CD4-positive, alpha-beta T cell treated with Interleukin-4 for 1 hour (primary cell): ENCODE measurements around the gene ZXDC.
A peak's percentile ranks its signal among the peaks of the same experiment; 100 is the strongest.

Experiments used
- DNase-seq, 2 donors: peaks; one replicate each; pipeline ENCODE4 v3.0.0-alpha.2; 2020 to 2022

The ZXDC gene

DNA sequence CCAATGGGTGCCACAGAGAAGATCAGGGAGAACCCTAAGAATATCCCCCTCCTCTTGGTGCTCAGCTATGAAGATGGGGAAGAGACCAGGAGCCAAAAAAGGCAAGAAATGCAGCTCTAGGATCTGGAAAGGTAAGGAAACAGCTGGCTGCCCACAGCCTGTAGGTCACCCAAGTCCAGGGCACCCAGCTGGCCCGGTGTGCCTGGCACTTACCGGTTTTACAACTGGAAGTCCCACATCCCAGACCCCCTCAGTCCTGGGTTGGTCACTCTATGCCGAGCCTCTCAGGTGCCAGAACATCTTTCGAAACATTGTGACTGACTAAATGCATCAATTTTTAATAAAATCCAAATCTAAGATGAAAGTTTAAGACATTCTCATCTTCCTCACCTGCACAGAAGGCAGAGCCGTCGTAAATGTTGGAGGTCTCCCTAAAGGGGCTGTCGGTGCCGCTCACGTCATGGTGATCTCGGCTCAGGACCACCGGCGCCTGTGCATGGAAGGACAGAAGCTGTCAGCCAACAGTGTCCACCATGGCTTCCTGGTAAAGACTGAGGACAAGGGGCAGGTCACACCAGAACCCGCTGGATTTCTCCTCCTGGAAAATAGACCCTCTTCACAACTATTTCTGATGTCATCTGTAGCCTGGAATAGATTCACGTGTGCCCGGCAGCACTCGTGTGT lies 13.3 kb upstream of the ZXDC start:
- no peak for DNase-seq

DNA sequence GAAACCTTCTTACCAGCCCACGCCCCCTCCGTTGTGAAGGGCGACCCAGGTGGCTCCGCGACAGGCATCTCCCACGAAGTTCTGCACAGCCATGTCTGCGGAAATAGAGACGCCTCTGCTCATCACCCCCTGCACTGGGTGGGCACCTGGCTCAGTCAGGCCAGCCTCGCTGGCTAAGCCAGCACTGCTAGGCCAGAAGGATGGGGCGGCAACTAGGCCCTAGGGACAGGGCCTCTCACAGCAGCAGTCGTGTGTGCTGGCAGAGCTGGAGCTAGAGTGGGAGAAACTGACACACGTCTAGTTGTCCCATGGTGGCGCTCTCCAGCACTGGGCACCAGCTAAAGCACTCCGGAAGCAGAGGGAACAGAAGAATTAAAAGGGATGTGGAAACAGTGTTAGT lies 12.5 kb upstream of the ZXDC start:
- DNase-seq: no peak

DNA sequence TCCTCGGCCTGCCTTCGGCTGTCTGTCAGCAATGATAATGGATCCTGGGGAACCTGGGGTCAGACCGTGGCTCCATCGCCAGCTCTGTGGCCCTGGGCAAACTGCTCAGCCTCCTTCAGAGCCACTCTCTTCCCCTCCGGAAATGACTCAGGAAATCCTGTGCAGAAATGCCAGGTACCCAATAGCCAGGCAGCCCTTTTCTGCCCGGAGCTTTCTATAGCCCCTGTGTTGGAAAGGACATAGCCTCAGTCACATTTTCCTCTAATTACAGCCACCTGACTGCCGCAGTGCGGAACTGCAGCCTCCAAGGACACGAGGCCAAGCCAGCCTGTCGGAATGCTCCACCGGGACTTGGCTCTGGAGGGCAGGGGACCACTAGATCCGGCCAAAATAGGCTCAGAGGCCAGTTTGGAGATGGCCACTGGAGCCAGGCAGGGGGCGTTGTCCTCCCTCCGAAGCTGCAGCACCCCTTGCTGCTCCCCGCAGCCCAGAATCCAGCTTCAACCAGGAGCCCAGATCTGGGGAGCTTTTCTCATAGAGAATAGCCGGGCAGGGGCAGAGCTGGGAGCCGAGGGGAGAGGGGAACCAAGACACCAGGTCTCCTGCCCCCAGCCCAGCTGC lies 11.6 kb upstream of the ZXDC start:
- DNase-seq: no peak

DNA sequence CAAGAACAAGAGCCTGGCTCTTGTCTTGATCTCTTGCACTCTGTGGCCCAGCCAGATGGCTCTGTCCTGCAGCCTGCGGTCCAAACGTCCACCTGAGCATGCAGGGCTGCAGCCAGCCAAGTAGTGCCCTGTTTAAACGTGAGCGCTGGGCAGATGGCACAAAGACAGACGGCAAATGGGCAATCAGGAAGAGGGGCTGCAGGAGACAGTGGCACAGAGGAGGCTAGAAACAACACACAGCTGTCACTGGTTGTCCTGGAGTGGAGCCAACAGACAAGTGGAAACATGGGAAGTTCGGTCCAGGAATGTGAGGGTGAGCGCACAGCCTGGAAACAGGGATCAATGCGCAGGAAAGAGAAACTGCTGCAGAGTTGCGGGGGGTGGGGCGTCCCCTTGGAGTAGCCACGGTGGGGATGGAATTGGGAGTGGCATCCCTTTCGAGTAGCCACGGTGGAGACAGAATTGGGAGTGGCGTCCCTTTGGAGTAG lies 10.7 kb upstream of the ZXDC start:
- no peak for DNase-seq

DNA sequence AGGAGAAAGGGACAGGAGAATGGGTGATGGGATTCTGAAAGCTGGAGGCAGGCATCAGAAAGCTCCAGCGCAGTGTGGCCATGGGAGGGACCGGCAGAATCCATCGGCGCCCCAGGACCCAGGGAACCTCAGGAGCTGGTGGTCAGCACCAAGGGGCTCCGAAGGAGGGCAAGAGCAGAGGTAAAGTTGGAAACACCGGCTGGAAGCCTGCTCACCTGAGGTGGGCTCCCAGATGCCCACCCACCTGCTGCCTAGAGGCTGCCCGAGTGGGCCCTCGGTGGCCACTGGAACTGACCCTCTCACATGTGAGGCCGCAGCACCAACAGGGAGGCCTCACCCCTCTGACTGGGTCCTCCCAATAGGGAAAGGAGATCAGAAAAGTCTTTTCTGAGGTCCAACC lies 10.3 kb upstream of the ZXDC start:
- no peak for DNase-seq

DNA sequence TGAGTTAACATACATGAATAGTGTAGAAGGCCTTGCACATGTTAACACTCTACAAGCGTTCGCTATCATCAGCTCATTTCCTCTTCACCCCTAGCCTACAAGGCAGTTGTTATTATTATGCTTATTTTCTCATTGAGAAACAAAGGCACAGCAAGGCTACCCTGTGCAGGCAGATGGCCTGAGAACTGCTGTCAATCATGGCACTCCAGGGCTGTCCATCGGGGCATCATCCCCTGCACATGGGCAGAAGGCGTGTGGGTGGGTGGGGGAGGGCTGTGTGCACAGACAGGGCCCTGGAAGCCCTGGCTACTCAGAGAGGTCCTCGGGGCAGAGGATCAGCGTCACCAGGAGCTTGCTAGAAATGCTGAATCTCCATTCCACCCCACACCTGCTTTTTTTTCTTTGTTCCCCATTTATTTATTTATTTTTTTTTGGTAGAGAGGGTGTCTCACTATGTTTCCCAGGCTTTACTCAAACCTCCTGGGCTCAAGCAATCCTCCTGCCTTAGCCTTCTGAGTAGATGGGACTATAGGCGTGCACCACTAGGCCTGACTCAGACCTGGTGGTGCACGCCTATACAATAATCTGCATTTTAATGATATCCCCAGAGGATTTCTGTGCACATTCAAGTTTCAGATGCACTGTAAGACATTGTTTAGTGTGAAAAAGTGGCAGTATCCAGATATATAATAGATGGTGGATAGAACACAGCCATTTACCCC lies 9.6 kb upstream of the ZXDC start:
- DNase-seq: no peak

DNA sequence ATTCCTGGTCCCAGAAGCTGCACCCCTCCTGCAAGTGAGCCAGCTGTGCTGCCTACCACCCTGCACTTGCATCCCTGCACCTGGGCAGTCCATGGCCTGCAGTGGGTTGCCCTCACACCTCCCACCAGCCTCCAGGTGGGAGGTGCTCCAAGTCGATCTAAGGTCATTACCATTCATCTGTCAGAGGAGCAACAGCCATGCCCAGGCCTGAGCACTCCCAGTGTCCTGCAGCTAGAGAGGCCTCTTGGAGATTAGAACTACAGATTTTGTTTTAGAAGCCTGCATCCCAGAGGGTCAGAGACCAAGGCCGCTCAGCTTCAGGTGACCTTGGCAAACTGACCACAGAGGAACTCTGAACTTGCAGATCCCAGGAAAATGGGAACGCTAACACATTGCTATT lies 9.0 kb upstream of the ZXDC start:
- DNase-seq: no peak

DNA sequence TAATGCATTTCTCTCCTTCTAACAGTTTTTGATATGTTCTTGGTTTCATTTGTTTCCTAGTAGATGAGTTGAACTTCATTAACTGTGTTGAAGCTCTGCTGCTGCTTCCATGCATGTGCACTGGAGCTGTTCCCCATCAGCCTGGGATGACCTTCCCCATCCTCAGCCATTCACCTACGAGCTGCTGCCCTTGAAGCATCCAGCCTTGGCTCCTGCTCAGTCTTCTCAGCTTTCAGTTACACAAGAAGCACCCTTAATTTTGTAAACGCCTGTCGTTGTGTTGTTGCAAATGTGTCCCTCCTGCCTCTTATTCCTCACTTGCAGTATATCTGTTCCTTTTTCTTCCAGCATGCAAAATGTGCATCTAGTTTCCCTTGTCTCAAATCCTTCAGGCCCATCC lies 8.5 kb upstream of the ZXDC start:
- DNase-seq: no peak

DNA sequence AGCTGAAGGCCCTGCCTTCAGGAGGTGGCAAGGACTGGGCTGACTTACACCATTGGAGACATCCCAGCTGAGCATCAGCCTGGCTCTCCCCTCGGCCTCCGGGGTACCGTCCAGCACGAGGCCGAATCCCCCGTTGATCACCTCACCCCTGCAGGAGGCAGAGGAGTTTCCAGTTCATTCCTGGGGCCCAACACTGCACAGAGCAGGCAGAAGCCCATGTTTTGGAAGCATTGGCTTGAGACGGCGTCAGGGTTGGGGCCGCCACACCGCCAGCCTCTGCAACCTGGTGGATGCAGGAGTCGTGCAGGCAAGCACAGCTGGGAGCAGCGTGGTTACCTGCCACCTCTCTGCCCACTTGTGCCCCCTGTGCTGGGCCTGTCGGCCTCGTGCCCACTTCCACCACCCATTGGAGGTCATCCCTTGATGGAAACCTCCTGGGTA lies 7.7 kb upstream of the ZXDC start:
- DNase-seq: no peak

DNA sequence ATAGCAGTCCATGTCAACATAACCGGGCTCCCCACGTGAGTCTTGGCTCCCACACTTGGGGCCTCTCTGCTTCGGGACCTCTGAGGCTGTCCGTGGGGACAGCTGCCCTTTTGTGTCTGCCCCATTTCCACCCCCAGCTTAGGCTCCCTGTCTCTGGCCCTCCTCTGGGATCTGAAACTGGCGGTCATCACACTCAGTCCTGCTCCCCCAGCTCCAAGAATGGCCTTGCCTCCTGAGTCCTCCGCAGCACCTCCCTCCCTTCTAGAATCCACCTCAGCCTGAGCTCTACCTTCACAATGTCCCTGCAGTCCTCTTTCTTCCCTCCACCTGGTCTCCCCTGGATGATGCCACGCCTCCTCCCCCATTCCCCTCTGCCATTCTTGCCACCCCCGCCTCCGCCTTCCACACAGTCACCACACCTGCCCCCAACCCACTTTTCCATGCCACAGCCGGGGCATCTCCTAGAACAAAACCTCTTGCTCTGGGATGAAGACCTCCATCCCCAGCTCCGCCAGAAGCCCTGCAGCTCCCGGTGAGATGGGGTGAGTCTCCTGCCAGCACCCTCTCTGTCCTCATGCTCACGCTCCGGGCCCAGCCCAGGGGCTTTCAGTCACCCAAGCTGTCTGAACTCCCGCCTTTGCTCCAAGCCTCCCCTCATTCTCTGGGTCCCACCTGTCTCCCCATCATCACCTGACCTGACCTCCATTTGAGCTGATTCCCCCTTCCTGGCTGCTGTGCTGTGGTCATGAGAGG lies 7.0 kb upstream of the ZXDC start:
- DNase-seq: no peak

DNA sequence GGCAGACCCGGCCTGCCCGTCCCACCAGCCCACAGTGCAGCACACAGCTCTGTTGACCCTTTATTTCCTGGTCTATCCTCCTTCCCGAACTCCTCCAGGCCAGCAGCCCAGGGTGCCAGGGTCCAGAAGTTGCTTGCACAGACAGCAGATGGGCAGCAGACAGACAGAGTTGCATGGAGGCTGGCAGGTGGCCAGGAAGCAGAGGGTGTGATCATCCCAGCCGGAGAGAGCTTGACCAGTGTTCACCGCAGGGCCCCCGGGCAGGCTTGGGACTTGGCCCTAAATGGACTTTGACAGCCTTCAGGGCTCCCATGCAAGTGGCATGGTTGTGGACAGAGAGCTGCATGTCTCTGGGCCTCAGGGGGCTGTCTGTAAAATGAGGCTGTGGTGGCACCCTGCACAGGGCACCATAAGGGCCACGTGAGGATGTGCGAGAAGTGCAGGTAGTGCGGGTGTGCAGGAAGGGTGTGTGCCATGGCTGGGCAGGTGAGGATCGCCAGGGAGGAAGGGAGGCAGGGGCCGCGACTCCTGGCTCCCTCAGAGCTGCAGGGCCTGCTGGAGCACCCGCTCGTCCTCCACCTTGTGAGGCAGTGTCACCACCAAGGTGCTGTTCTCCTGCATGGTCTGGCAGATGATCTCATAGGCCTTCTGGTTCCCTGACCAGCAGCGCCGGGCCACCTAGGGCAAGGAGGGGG lies 6.3 kb upstream of the ZXDC start:
- DNase-seq: no peak

DNA sequence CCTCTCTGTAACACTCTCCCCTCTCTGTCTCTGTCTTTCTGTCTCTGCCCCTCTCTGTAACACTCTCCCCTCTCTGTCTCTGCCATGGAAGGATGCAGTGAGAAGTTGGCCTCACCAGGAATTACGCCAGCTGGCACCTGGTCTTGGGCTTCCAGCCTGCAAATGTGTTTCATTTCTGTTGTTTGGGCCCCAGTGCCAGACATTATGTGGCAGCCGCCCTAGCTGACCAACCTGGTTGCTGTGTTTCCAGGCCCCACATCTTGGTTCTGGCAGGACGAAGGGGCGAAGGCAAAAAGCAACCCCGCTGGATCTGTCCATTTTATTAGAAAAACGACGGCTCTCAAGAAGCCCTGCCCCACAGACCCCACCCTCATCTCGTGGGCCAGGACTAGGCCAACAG lies 5.2 kb upstream of the ZXDC start:
- DNase-seq: no peak

DNA sequence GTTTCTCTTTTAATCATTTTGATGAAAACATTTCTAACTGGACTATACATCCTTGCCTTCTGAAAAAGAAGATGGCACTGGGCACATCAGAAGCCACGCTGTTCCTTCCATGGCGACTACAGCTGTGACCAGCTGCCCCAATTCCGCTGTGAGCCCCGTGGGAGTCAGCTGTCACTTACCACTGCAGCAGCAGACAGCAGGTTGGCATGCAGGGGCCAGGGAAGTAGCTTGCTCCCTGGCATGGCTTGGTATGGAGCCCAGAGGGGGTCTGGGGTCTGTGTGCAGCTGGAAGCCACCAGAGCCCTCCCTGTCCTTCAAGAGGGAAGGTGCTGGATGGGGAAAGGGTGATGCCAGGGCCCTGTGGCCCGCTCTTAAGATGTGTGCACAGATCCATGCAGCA lies 4.5 kb upstream of the ZXDC start:
- DNase-seq: no peak

DNA sequence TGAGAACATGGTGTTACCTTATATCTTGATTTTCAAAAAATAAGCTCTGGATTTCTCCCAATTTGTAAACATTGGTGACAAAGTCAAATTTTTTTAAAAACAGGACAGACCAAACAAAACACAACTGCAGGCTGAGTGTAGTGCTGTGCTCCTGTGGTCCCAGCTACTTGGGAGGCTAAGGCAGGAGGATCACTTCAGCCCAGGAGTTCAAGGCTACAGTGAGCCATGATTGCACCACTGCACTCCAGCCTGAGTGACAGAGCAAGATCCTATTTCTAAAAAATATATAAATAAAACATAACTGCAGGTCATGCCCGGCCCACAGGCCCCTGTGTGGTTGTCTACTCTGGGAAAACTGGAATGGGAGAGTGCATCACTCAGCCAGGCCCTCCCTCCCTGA lies 4.0 kb upstream of the ZXDC start:
- no peak for DNase-seq

DNA sequence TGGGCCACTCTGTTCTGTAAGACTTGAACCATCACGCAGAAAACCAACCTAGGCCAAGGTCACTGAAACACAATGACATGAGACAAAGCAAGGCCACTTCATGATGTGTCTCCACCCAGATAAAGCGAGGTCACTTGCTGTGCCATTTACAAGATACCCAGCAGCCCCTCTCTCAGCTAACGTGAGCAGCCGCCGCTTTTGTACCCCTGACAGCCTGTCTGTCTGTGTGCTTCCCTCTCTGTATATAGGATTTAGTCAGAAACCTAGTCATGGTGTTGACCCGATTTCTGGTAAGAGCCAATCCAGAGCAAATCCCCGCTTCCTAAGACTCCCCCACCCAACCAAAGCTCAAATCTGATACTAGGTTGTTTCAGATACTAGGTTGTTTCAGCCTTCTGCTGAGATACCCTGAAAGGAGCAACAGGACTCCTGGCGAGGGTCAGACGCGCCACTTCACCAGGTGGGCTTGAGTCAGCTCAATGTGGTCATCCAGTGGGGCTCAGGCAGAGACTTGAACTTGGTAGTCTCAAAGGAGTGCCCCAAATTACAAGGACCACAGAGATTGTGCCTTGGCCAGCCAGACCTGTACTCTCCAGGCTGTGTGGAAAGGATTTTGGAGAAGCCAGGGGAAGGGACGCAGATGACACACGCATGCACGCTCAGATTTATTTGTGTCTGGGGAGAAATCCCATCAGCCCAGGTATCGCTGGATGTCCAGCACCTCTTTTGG lies 3.1 kb upstream of the ZXDC start:
- no peak for DNase-seq

DNA sequence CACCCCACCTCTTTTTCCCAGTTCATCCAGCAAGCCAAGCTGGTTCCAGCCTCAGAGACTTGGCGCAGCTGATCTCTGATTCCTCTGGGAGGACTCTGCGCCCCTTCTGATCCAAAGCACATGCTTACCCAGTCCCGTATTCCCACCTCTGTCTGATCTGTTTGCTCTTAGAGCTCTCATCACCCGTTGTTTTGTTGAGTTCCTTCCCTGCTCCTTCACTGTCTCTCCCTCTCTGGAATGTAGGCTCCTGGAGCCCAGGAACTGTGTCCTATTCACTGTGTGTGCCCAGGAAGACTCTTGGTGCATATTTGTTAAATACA lies 1.3 kb upstream of the ZXDC start:
- no peak for DNase-seq

DNA sequence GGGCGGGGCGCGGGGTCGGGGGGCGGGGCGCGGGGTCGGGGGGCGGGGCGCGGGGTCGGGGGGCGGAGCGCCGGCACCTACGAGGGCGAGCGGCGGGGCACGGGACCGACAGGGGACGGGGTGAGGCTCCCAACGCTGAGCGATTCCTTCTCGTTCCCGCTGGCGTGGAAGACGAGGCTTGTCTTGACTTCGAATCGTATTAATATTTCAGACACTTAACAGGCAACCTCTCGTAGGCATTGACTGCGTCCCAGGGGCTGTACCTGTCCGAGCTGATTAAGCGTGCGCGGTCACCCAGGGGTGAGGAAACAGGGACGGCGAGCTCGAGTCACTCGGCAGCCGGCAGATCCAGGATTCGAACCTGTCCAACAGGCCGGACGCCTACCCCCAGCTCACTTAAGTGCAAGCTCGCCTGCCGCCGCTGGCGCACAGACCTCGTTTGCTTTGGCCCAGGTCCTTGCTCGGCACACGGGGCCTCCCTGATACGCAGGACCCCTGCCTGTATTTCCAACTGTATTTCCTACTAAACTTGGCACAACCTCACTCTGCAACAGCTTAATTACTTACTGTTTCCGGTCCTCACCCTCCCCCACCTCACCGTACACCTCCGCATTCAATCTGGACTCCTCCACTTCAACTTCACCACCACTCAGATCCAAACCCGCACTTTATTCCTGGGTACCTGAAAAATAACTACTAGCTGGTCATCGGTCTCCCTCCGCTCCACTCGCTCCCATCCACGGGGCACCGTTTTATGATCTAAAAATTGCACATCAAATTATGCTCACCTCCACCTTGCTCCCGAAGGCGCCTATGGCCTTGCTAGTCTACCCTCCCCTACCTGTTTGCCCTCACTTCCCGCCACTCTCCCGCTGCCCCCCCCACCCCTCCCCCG lies 722 bp upstream of the ZXDC start:
- DNase-seq: no peak

DNA sequence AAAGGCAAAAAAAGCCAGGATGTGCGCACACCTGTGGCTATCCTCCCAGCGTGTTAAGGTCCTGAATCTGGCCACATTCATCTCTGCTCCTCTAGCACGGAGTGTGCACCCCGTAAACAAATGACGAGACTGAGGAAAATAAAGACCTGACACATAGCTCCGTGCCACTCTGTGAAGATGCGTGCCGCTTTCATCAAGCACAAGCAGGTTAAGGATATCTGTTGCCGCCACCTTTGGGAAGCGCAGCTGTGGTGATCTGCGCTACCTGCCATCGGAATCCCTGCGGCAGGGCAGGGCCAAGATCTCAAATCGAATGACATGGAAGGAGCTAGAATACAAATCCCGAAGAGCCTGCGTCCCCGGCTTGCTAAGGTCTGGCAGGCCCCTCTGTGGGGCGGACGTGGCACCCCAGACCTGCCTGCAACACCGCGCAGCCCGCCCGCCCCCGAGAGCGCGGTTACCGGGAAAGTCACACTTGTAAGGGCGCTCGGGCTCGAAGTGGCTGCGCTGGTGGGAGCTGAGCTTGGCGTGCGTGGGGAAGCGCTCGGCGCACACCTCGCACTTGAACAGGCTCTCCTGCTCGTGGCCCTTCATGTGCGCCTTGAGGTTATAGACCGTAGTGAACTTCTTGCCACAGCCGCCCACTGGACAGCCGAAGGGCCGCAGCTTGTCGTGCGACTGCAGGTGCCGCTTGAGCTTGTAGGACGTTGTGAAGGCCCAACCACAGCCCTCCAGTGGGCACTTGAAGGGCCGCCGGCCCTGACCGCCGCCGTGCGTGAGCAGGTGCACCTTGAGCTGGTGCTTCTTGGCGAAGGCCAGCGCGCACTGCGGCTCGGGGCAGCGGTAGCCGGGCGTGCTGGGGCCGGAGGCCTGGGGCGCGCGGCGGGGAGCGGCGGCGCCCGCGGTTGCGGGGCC lies 936 bp downstream of the ZXDC start:
- DNase-seq: peak; percentile 39 to 43

DNA sequence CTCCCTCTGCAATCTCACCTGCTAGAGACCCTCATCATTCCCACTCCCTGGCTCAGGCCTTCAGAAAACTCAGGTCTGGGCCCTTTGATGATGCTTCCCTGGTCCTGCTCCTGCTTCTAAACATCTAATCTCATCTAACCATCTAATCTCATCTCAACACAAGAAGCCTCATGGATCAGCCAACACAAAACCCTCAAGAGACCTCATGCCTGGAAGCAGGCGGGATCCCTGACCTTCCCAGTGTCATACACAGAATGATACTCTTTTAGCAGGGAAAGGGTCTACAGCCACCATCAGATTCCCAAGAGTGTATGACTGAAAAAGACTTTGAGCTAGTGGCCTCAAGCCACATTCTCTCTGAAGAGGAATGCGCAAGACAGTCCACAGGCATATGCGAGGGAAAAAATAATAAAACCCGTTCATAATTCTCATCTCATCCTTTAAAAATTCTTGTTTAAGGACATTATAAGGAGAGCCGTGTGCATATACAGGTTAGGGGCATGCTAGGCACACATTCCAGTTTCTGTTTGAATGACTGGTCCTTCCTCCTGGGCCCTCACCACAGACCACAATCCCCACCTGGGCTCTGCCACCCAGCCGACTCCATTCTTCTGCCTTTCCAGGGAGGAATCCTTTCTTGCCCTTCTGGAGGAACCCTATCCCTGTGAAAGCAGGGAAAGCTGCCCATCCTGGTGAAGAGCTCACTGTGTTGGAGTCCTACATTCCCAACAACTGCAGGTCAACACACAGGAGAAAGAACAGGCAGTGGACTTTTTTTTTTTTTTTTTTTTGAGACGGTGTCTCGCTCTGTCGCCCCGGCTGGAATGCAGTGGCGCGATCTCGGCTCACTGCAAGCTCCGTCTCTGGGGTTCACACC lies 2.2 kb downstream of the ZXDC start:
- DNase-seq: no peak
